OCI-LY3 (cell line): Measurements from ENCODE around the gene FBXO42.

Experiments
- H2AFZ ChIP-seq: fragments of 200-600, 300-600 bp; shearing (Covaris generic); 2 replicates; pipeline ENCODE4 v1.6.0; 2014; ENCODE audit warnings: antibody characterized with exemption, low read depth, low read length
- H3K27ac ChIP-seq: fragments of 200-600, 300-600 bp; sonication (generic); 2 replicates; pipeline ENCODE4 v1.5.1; 2014; ENCODE audit warnings: mild to moderate bottlenecking, low read length, moderate library complexity, mixed read lengths
- H3K27me3 ChIP-seq: fragments of 200-600, 300-600 bp; sonication (generic); 2 replicates; pipeline ENCODE4 v1.6.1; 2014; ENCODE audit warnings: low read depth, low read length, mixed read lengths
- H3K36me3 ChIP-seq: fragments of 200-600, 300-600 bp; sonication (generic); replicated peaks from 2 replicates; pipeline ENCODE3; 2014; ENCODE audit warnings: low read depth, low read length, mixed read lengths
- H3K4me1 ChIP-seq: fragments of 300-600, 200-600 bp; sonication (generic); 2 replicates; pipeline ENCODE4 v1.6.1; 2014; ENCODE audit warnings: low read length, mixed read lengths
- H3K4me2 ChIP-seq: fragments of 200-600, 300-600 bp; sonication (generic); 2 replicates; pipeline ENCODE4 v1.6.1; 2014; ENCODE audit warnings: low read length, mixed read lengths
- H3K4me3 ChIP-seq: fragments of 300-600, 200-600 bp; sonication (generic); 2 replicates; pipeline ENCODE4 v1.5.1; 2014; ENCODE audit warnings: antibody characterized with exemption, mild to moderate bottlenecking, low read length, moderate library complexity
- H3K79me2 ChIP-seq: fragments of 300-600, 200-600 bp; shearing (Covaris generic); 2 replicates; pipeline ENCODE4 v1.6.1; 2014; ENCODE audit warnings: mild to moderate bottlenecking, low read length, mixed read lengths
- H3K9ac ChIP-seq: fragments of 300-600, 200-600 bp; shearing (Covaris generic); 2 replicates; pipeline ENCODE4 v1.6.0; 2014; ENCODE audit warnings: mild to moderate bottlenecking, low read length, moderate library complexity
- H3K9me3 ChIP-seq: fragments of 200-600, 300-600 bp; shearing (Covaris generic); 2 replicates; pipeline ENCODE4 v1.6.1; 2014; ENCODE audit warnings: low read length, mixed read lengths; ENCODE audit not compliant: insufficient read depth
- H4K20me1 ChIP-seq: fragments of 200-600, 300-600 bp; sonication (generic); 2 replicates; pipeline ENCODE4 v1.6.1; 2016; ENCODE audit warnings: low read length, mixed read lengths; ENCODE audit not compliant: insufficient read depth
- CTCF ChIP-seq: fragments of 200-600, 300-600 bp; sonication (generic); IDR thresholded peaks from 2 replicates; pipeline ENCODE4 v1.5.1; 2014; ENCODE audit warnings: antibody characterized with exemption, low read length, low read depth
- EZH2phosphoT487 ChIP-seq: fragments of 200-600 bp; shearing (Covaris generic); IDR thresholded peaks from 2 replicates; pipeline ENCODE4 v1.6.1; 2018; ENCODE audit warnings: antibody characterized with exemption, mixed run types, low read depth

Gene FBXO42

GRCh38 chr1:16279186-16279585 lies 73.1 kb downstream of the FBXO42 start:
- Histone ChIP-seq H3K4me3 (no peak overlapping the region), H3K27ac (no peak overlapping the region), H2AFZ (no peak overlapping the region), H3K4me1 (no peaks in the 10 kb centered on the region), H3K4me2 (no peak overlapping the region), H3K36me3 (no peaks in the 10 kb centered on the region), H3K27me3 (no peaks in the 10 kb centered on the region), H3K9ac (no peak overlapping the region), H4K20me1 (no peaks in the 10 kb centered on the region; the same call in 1 of the 2 replicates), H3K9me3 (no peaks in the 10 kb centered on the region), H3K79me2 (no peaks in the 10 kb centered on the region; the same call in 1 of the 2 replicates)
- no peak for TF ChIP-seq CTCF
- no peak for TF ChIP-seq EZH2phosphoT487

- Histone ChIP-seq H3K79me2 (no peaks in the 10 kb centered on the region), H3K4me1 (no peaks in the 10 kb centered on the region)
These were observed 75.8 kb downstream of the FBXO42 start for GRCh38 chr1:16276302-16277030.

DNA sequence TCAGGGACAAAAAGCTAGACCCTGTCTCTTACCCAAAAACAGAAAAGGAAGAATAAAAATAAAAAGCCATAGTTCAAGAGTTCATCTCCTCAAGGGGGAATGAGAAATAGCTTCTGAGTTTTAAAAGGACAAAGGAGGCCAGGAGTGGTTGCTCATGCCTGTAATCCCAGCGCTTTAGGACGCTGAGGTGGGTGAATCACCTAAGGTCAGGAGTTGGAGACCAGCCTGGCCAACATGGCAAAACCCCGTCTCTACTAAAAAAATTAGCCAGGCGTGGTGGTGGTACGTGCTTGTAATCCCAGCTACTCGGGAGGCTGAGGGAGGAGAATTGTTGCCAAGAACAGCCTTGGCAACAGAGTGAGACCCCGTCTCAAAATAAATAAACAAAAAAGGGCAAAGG lies 76.7 kb downstream of the FBXO42 start:
- Histone ChIP-seq H3K79me2 (no peaks in the 10 kb centered on the region), H3K9me3 (no peaks in the 10 kb centered on the region), H3K4me2 (no peak overlapping the region), H2AFZ (no peak overlapping the region), H3K4me1 (no peaks in the 10 kb centered on the region), H3K9ac (no peak overlapping the region), H3K27ac (no peak overlapping the region), H3K27me3 (no peaks in the 10 kb centered on the region), H3K36me3 (no peaks in the 10 kb centered on the region), H3K4me3 (no peak overlapping the region), H4K20me1 (no peaks in the 10 kb centered on the region; the same call in 1 of the 2 replicates)
- TF ChIP-seq EZH2phosphoT487 (no peak), CTCF (no peak)

More at GRCh38 chr1:16276302-16277030, 75.8 kb downstream of the FBXO42 start:
- Histone ChIP-seq H3K9ac (no peak overlapping the region), H3K27me3 (no peaks in the 10 kb centered on the region), H2AFZ (no peak overlapping the region), H4K20me1 (no peaks in the 10 kb centered on the region; the same call in 1 of the 2 replicates), H3K9me3 (no peaks in the 10 kb centered on the region), H3K4me2 (no peak overlapping the region), H3K4me3 (no peak overlapping the region), H3K27ac (no peak overlapping the region), H3K36me3 (no peaks in the 10 kb centered on the region)
- TF ChIP-seq CTCF (no peak), EZH2phosphoT487 (no peak)

GRCh38 chr1:16267690-16268180 lies 84.5 kb downstream of the FBXO42 start:
- Histone ChIP-seq H3K9me3 (no peaks in the 10 kb centered on the region), H3K9ac (no peak overlapping the region), H3K4me3 (no peak overlapping the region), H3K27ac (no peak overlapping the region), H3K27me3 (no peaks in the 10 kb centered on the region), H4K20me1 (peaks cover 16% of the 10 kb centered on the region), H3K79me2 (peaks cover 5% of the 10 kb centered on the region; the same call in 1 of the 2 replicates), H3K4me1 (no peaks in the 10 kb centered on the region), H2AFZ (no peak overlapping the region), H3K36me3 (no peaks in the 10 kb centered on the region), H3K4me2 (no peak overlapping the region)
- TF ChIP-seq EZH2phosphoT487 (no peak), CTCF (no peak)
